ENCODE results near the gene OPN3. TPM values are rescaled to one million over a fixed set of nuclear protein-coding genes. Genes with fewer than 3 reads are reported as not detected.

The OPN3 gene
- total RNA-seq, 1 donor = 47.5 TPM

DNA sequence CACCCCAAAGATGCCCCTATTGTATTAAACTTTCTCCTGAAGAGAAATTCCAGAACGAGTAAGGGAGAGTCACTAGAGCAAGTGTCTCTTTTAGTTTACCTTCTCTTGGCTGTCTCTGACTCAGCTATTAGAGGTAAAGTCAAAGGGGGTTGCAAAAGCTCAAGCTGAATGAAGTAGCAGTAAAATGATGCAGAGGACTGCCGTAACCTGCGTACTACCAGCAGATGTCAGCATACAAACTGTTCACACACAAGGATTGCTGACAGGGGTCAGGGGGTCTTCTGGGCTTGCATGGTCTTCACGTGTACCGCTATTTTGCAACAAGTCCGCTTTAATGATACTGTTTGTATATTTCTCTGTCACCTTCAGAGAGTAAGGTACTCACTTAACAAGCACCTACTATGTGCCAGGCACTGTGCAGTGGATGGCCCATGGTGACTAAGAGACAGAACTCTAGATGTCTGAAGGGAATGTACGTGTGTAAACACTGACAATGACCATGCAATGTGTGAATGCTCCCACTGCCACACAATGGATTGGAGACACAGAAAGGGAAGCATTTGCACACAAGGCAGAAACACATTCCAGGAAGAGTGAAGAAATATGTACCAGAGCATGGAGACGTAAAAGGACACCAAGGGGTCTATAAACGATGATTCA is 34.9 kb downstream of the OPN3 start:
- DNase-seq (ENCODE audit: low read depth) = peak; percentile 17
- TF ChIP-seq CTCF (IDR thresholded peaks at IDR 0.05; ENCODE audit: insufficient read depth, low read depth, low read length) = peak; percentile 23
- H3K4me3 ChIP-seq (ENCODE audit: low read depth, low read length) = no peak overlapping the region

- no peak for TF ChIP-seq CTCF (IDR thresholded peaks at IDR 0.05; ENCODE audit: insufficient read depth, low read depth, low read length)
- H3K4me3 ChIP-seq (ENCODE audit: low read depth, low read length) = no peak overlapping the region
- DNase-seq (ENCODE audit: low read depth) = peak; percentile 60
Measured at GRCh38 chr1:241603731-241604245, 36.4 kb downstream of the OPN3 start.

DNA sequence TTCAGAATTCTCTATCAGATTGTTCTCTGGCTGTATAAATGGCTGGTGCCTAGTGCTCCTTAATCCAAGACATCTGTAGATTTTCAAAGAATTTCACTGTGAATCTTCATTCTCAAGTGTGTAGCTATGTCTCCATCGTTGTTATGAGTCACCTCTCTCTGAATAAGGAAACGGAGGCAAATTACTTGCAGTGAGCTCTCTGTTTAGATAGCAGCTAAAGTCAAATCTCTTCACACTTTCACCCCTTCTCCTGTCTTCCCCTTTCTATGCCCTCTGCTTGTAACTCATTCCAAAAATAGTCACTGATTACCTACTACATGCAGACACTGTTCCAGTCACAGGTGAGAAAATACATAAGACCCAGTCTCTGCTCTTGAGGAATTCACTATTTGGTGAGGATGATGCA is 39.7 kb downstream of the OPN3 start:
- H3K4me3 ChIP-seq (ENCODE audit: low read depth, low read length) = no peak overlapping the region
- peak; percentile 67 for DNase-seq (ENCODE audit: low read depth)
- no peak for TF ChIP-seq CTCF (IDR thresholded peaks at IDR 0.05; ENCODE audit: insufficient read depth, low read depth, low read length)

GRCh38 chr1:241598249-241598648 is 41.9 kb downstream of the OPN3 start:
- no peak for DNase-seq (ENCODE audit: low read depth)
- no peak overlapping the region for H3K4me3 ChIP-seq (ENCODE audit: low read depth, low read length)
- no peak for TF ChIP-seq CTCF (IDR thresholded peaks at IDR 0.05; ENCODE audit: insufficient read depth, low read depth, low read length)

DNA sequence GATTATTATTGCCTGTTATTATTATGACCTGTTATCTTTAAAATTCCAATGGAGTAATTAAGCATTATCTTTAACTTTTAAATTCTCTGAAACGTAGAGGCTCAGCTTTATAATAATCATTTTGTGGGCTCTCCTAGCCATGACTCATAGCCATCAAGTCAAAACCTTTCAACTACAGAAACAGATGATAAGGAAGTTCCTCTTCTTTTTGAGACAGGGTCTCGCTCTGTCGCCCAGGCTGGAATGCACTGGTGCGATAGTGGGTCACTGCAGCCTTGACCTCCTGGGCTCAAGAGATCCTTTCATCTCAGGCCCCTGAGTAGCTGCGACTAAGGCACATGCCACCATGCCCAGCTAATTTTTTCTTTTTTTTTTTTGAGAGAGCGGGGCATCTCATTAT is 43.5 kb downstream of the OPN3 start:
- no peak overlapping the region for H3K4me3 ChIP-seq (ENCODE audit: low read depth, low read length)
- DNase-seq (ENCODE audit: low read depth) = no peak
- no peak for TF ChIP-seq CTCF (IDR thresholded peaks at IDR 0.05; ENCODE audit: insufficient read depth, low read depth, low read length)

DNA sequence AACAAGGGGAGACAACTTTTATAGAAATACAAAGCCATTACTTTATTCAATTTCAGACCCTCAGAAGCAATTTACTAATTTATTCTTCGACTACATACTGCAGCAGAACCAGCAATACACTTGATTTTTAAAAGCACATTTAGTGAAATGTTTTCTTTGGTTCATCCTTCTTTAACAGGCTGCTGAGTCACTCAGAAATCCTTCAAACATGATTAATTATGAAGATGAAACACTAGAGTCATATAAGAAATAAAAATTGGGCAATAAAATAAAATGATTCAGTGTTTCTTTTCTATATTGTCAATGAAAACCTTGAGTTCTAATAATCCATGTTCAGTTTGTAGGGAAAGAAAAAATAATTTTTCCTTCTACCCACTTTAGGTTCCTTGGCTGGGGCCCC is 47.0 kb downstream of the OPN3 start:
- H3K4me3 ChIP-seq (ENCODE audit: low read depth, low read length) = no peak overlapping the region
- DNase-seq (ENCODE audit: low read depth) = no peak
- no peak for TF ChIP-seq CTCF (IDR thresholded peaks at IDR 0.05; ENCODE audit: insufficient read depth, low read depth, low read length)

Data from fibroblast of villous mesenchyme (primary cell).